ENCODE measurements around the gene PEAK1.

GRCh38 chr15:77350792-77351191 is 69.1 kb downstream of the PEAK1 start:
- TF ChIP-seq POLR2A (IDR thresholded peaks at IDR 0.05), result no peak
- TF ChIP-seq CTCF (IDR thresholded peaks at IDR 0.05), result no peak
- TF ChIP-seq EP300 (IDR thresholded peaks at IDR 0.05), result no peak

Data from suprapubic skin (tissue), 3 donors.